KOPT-K1 (cell line): ENCODE measurements around the gene INO80B.

Source experiments
- H3K27ac ChIP-seq: fragments of 200-600 bp; sonication (generic); 2 replicates; pipeline ENCODE4 v1.5.1; 2016; ENCODE audit warnings: antibody characterized with exemption, mild to moderate bottlenecking, low read depth, low read length; ENCODE audit not compliant: poor library complexity, severe bottlenecking
- H3K36me3 ChIP-seq: fragments of 200-600 bp; sonication (generic); 2 replicates; pipeline ENCODE4 v1.5.1; 2017; ENCODE audit warnings: antibody characterized with exemption, mild to moderate bottlenecking, low read length, moderate library complexity; ENCODE audit not compliant: insufficient read depth
- H3K9me3 ChIP-seq: fragments of 200-600 bp; sonication (generic); 2 replicates; pipeline ENCODE4 v1.5.1; 2017; ENCODE audit warnings: antibody characterized with exemption, low read length, mild to moderate bottlenecking; ENCODE audit not compliant: insufficient read depth, poor library complexity, severe bottlenecking

The INO80B gene

GRCh38 chr2:74507145-74507925 lies 52.4 kb downstream of the INO80B start, which contains the start of gene PCGF1:
PCGF1 (minus strand) TSS chr2:74507695; CDS start chr2:74507668, 27 bp downstream.
- Histone ChIP-seq H3K9me3 (no peaks in the 10 kb centered on the region), H3K27ac (peak within 1 kb of the TSS; percentile 92), H3K36me3 (peaks cover 21% of the 10 kb centered on the region; the same call in 1 of the 2 replicates)
